Caki2 (cell line): ENCODE data around the gene CD248. TPM values are rescaled to one million over a fixed set of nuclear protein-coding genes. Genes with fewer than 3 reads are reported as not detected.
"Not testable (repeated sequence)": the region's sequence is repeated elsewhere in the genome, so short reads cannot be mapped to it uniquely, and the experiment has no call there.

Source experiments
- DNase-seq: peaks from one replicate; pipeline ENCODE4 v3.0.0-alpha.2; 2015; ENCODE audit warnings: low read depth
- in situ Hi-C: cut with HindIII; loops from 2 replicates; pipeline ENCODE4 v1.10.0; 2016; ENCODE audit warnings: low sequenced_read_pairs, low pct_unique_long_range_greater_than_20kb, mixed read lengths
- total RNA-seq: library from RNA; depleted of rRNA; stranded (reverse); fragments of >200 nt; shearing (Covaris generic); gene quantifications from 2 replicates; pipeline ENCODE4 v1.2.3, GENCODE V29; 2014; ENCODE audit warnings: low replicate concordance

The CD248 gene
- total RNA-seq, 1 experiment from 2014 or later: not detected

DNA sequence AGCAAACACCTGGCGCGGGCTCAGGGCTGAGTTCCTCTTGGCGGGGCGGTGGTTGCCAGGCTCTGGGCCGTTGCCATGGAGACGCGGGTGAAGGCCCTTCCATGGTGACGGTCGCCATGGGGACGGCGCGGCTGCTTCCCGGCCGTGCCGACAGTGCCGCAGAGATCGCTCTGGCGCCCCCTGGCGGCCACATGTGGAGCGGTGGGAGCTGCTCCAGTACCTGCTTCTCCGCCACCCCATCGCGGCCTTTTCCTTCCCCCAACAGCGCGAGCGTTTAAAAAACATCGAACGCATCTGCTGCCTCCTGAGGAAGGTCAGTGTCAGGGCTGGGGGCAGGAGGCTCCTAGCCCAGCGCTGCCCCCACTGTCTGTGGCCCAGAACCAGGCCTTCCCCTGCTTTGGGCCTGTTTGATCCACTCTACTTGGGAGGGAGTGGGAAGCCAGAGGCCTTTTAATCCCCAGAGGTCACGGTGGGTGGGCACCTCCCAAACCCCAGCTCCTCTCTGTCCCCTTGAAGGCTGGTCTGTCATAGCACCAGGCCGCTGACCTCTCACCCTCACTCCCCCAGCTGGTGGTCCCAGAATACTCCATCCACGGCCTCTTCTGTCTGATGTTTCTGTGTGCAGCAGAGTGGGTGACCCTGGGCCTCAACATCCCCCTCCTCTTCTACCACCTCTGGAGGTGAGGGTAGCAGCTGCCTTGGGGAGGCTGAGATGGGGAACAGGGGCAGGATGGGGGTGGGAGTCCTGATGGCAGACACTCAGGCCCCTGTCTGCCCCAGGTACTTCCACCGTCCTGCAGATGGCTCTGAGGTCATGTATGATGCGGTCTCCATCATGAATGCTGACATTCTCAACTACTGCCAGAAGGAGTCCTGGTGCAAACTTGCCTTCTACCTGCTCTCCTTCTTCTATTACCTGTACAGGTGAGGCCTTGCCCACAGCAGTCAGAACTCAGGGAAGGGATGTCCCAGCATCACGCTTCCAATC, 34.1 kb downstream of the CD248 start:
- peak; percentile 86 for DNase-seq
- in situ Hi-C loops: no loop called here

DNA sequence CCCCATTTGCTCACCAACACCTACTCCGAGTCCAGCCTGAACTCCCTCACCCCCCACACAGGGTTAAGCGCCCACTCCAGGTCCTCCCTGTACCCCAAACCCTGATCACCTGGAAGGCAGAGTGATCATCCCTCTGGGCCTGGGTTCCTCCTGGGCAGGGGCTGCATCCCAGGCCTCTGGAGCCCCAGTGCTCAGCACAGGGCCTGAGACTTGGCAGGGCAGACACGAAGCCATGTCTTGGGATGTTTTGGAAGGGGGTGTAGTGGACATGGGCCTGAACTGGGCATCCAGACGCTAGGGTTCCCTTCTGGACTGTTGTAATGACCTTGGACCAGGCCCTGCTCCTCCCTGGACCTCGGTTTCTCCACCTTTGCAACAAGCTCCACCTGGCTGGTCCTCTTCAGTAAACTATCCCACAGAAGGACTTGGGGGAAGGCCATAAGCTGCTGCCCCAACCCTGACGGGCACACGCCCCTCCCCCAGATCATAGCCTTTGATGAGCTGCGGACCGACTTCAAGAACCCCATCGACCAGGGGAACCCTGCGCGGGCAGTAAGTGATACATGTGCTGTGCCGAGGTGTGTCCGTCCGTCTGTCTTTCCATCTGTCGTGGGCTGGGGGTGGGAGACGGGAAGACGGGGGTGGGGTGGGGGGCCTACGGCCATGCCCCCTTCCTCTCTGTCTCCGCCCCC, 34.9 kb downstream of the CD248 start:
- no peak for DNase-seq
- in situ Hi-C loops: no loop called here

DNA sequence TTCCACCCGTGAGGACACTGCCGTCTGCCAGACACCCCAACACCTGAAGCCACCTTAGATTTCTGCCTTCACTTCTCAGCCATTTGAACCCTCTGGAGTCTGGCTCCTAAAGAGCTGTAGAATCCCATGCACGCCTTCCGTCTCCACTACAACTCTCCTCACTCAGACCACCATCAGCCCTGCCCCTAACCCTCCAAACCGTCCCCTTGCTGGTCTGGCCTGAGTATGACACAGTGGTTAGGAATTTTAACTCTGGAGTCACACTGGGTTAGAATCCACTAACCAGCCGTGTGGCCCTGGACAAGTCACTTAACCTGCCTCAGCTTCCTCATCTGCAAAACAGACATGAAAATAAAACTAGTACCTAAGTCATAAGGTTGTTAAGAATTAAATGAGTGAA, 35.8 kb downstream of the CD248 start:
- in situ Hi-C loops: no loop called here

DNA sequence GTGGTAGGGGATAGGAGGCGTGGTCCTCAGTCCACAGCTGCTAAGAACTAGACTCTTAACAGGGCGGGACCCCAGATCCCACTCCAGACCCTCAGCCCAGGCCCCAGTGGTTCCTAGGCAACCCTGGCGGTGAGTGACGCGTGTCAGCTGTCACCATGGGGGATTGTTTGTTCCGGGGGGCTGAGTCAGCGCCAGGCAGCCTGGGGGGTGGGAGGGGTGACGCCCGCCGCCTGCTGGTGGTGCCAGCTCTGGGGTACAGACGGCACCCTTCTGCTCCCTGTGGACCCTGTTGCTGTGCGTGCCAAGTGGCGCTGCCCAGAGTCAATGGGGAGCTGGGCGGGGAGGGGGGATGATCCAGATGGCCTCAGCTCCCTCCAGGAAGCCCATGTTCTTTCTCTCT, 36.4 kb downstream of the CD248 start:
- in situ Hi-C loops: no loop called here
- DNase-seq: no peak

More for the DNA sequence above, 35.8 kb downstream of the CD248 start:
- no peak for DNase-seq

DNA sequence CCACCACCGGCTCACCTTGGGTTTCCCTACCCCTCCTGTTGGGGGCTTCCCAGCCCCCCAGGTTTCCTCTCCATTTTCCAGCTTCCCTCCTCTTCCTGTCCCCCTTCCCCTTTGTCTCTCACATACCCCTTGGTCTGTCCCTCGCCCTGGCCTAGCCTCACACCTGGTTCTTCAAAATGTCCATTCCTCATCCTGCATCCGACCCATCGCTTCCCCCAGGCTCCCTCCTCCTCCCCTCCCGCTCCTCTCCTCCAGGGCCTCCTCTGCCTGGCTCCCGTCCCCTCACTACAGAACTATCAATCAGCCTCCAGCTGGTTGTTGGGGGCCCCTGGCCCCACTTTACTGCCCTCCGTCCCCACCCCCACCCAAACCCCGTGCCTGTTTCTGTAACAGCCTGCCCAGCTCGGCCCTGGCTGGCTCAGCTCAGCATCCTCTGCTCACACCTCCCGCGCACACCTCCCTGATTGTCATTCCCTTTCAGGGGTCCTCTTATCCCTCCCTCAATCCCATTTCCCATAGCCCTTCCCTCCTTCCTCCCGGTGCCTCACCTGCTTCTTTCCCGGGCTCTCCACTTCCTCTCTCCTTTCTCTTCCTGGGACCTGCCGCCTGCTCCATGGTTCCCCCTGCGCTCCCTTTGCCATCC, 37.6 kb downstream of the CD248 start:
- in situ Hi-C loops: no loop called here
- DNase-seq: no peak

DNA sequence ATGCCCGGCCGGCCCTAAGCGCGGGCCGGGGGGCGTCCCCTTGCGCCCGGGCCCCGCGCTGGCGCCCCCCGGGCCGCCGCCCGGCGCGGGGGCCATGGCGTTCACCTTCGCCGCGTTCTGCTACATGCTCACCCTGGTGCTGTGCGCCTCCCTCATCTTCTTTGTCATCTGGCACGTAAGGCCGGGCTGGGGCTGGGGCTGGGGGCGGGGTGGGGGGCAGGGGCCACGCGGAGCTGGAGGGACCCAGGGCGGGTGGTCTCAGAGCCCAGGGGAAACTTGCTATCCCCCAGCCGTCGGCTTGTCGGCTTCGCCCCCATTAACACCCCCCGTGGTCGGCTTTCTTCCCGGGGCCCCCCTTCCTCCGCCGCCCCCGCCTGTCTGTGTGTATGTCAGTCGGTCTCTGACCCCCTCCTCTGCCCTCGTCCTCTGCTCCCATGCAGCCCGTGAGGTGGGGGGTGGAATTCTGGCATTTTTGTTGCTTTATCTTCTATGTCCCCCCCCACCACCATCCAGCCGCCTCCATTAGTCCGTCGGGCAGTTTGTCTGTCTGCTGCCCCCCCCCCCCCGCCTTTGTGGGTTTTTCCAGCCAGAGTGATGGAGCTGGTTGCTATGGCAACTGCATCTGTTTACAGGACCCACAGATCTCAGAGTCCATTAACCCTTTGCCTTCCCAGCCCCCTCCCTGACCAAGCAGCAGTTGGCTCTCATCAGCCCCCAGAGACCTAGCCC, 38.3 kb downstream of the CD248 start:
- no peak for DNase-seq
- in situ Hi-C loops: no loop called here

DNA sequence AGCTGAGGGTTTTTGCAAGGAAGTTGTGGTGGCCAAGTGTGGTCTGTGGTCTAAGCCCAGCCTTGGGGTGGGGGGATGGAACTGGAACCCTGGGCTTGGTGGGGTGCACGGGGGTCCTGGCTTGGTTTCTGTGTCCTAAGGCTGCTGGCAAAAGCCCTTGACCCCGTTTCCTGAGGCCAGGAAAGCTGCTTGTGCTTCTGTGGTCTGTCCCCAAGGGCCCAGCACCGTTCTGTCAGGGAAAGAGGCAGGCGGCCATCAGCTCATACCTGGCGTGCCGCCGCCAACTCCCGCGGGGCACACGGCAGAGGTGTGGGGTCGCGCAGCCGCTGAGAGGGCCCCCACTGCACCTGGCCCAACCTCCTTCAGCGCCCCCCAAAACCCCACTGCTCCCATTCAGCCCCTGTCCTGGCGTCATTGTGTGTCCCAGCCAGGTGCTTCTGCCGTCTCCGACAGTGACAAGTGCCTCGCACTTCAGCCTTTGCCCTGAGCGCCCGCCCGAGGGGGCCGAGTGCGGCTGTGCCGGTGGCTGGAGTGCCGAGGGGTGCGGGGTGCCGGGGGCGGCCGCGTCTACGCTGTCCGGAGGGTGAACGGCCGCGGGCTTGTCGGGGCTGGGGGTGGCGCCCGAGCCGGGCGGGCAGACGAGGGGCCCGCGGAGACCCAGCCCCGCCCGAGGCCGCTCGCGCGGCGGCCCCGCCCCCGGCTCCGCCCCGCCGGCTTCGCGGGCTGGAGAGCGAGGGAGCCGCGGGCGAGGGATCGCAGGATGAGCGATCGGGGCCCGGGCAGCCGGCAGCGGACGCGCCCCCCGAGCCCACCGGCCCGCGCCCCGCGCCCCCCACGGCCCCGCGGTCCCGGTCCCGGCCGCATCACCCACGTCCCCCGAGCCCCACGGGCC, 39.1 kb downstream of the CD248 start, which contains the start of gene CNIH2:
TSS of gene CNIH2 (plus strand) at position 705 of the 892 bp plus-strand sequence. CDS start 282 bp downstream, outside the sequence.
- DNase-seq: no peak
- in situ Hi-C loops: no loop called here

DNA sequence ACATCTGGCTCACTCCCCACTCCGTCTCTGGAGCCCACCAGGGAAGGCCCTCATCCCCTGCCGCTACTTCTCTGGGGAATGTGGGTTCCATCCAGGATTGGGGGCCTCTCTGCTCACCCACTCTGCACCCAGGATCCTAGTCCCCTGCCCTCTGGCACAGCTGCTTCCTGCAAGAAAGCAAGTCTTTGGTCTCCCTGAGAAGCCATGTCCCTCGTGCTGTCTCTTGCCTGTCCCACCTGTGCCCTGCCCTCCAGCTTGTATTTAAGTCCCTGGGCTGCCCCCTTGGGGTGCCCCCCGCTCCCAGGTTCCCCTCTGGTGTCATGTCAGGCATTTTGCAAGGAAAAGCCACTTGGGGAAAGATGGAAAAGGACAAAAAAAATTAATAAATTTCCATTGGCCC, 39.8 kb downstream of the CD248 start:
- in situ Hi-C loops, DNase-seq: not testable (repeated sequence)

DNA sequence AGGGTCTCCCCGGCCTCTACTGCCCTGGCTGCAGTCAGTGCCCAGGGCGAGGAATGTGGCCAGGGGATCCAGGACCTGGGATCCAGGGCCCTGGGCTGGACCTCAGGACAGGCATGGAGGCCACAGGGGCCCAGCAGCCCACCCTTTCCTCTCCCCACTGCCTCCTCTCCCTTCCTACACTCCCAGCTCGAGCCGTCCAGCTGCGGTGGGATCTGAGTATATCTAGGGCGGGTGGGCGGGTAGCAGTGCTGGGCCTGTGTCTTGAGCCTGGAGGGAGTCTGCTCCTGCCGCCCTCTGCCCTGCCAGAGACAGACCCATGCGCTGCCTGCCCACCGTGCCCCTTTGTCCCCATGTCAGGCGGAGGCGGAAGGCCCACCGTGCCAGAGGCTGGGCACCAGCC, 40.2 kb downstream of the CD248 start:
- DNase-seq, in situ Hi-C loops: not testable (repeated sequence)

DNA sequence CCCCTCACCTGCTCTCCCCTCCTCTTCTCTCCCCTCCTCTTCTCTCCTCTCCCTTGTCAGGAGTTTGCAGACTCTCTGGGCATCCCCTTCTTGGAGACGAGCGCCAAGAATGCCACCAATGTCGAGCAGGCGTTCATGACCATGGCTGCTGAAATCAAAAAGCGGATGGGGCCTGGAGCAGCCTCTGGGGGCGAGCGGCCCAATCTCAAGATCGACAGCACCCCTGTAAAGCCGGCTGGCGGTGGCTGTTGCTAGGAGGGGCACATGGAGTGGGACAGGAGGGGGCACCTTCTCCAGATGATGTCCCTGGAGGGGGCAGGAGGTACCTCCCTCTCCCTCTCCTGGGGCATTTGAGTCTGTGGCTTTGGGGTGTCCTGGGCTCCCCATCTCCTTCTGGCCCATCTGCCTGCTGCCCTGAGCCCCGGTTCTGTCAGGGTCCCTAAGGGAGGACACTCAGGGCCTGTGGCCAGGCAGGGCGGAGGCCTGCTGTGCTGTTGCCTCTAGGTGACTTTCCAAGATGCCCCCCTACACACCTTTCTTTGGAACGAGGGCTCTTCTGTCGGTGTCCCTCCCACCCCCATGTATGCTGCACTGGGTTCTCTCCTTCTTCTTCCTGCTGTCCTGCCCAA, 40.7 kb downstream of the CD248 start:
- in situ Hi-C loops: no loop called here
- DNase-seq: no peak

DNA sequence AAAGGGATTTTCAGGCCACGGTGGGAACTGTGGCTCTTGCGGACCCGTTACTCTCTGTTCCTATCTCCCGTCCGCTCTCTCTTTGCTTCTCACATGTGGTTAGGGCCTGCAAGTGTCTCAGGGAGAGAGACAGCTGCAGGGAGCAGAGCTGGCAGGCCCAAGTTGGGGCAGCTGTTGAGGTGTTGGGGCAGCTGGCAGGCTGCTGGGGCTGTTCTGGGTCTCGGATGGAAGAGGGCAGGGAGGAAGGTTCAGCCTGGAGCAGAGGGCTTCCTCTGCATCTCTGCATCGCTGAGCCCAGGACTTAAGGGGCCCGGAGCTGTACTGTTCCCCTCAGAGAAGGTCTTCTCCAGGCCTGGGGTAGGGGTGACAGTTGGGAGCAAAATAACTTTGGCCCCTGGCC, 41.4 kb downstream of the CD248 start:
- in situ Hi-C loops: no loop called here
- no peak for DNase-seq

DNA sequence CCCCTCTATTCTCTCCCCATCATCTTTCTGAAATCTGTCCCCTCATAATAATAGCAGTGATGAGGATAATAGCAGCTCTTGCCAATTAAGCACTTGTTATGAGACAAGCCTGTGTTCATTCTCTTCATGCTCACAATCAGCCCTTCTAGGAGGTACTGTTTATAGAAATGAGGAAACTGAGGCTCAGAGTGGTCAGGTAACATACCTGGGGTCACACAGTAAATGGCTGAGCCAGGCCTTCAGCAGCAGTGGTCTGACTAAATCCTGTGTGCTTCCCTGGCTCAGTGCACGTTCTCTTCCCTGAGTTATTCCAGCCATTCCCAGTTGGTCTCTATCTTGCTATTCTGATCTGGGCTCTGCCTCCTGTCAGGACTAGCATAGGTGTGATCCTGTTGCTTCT, 42.6 kb downstream of the CD248 start:
- DNase-seq: no peak
- in situ Hi-C loops: no loop called here

DNA sequence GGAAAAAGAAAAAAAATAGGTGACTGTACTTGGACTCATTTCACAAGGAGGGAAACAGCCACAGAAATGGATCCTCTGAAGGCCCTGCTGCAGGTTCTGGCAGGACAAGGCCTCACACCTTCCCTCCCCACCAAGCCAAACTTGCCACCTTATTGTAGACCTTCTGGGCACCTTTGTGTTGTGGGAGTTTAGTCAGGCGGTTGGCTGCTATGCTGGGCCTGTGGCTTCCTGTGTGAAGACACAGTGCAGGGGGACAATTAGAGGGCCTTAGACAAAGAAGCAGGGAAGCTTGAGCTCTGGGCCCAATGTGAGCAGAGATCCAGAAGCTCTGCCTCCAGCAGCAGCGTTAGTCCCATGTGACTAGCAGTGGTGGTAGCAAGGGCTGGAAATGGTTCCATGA, 44.2 kb downstream of the CD248 start:
- DNase-seq: no peak
- in situ Hi-C loops: no loop called here

DNA sequence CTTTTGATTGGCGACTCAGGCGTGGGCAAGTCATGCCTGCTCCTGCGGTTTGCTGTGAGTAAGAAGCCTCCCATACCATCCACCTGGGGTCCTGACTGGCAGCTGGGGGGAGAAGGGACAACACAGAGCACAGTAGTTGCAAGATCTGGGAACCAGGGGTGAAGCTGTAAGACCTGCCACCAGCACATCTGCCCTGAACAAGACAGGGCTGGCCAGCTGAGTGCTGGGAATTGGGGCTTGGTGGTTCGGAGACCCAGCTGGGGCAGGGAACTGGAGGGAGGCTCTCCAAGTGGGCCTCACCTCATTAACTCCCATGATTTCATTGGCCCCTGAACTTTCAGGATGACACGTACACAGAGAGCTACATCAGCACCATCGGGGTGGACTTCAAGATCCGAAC, 45.0 kb downstream of the CD248 start:
- in situ Hi-C loops: no loop called here
- DNase-seq: no peak

DNA sequence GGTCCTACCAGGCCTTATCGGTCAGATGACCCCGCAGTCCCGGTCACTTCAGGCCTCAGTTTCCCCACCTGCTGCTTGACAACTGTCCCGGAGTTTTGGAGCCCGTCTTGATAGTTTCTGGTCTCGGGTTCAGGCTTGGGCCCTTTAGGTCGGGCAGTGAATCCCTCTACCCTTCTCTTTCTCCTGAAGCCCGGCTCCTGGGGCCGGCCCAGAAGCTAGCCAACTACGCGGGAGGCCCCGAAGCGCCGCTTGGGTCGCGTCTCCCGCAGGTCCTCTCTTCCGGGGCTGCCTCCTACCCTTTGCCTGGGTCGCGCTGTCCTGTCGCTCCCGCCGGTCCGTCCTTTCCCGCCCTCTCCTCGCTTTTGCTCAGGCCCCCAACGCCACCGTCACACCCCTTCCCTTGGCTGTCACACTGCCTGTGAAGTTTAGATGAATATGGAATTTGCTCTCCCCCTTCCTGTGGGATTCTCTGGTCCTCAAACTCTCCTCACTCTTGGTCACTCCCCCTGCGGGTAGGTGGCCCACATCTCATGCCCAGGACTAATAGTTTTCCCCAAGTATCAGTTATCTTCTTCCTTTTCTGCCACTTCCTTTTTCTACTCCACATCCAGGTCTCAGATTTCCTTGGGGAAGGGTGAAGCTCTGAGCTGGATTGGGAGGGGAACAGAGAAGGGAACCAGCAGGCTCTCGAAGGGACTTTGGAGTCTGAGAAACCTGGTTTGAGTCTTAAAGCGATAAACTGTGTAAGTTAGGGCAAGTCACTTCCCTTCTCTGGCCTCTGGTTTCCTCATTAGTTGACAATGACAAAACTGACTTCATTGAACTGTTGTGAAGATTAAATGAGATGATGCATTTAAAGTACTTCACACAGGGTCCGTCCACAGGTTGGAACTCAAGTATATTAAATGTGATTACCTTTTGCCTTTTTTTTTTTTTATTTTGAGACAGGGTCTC, 47.6 kb downstream of the CD248 start:
- DNase-seq: peak; percentile 21
- in situ Hi-C loops: no loop called here
